SH-SY5Y (cell line): ENCODE measurements around the gene FAM89B.

Experiments
- GATA2 ChIP-seq: IDR thresholded peaks from 2 replicates; pipeline ENCODE4 v1.6.1; 2011; ENCODE audit warnings: mild to moderate bottlenecking, low read depth, low read length
- GATA3 ChIP-seq: IDR thresholded peaks from 2 replicates; pipeline ENCODE4 v1.6.1; 2011; ENCODE audit warnings: low read depth, mild to moderate bottlenecking, low read length, moderate library complexity

GRCh38 chr11:65585396-65586246 is 13.3 kb downstream of the FAM89B start:
- no peak for TF ChIP-seq GATA3
- TF ChIP-seq GATA2, result no peak
